Heart left ventricle (tissue), 13 donors: ENCODE results near the gene ZBTB20.

Experiments used
- CTCF ChIP-seq, 12 donors: fragments of 200-600 bp; sonication (generic) in 4 of 12; IDR thresholded peaks; one replicate each; pipeline versions ENCODE4 v1.5.0 to v1.8.0; 2018 to 2022; ENCODE audit warnings: antibody characterized with exemption in 12 of 12, mild to moderate bottlenecking in 5 of 12
- POLR2A ChIP-seq, 2 donors: fragments of 450-650 bp; IDR thresholded peaks; one replicate each; pipeline ENCODE4 v1.6.1; 2017; ENCODE audit warnings: antibody characterized with exemption in 2 of 2, mild to moderate bottlenecking in 2 of 2, moderate library complexity in 2 of 2
- donor health status: ischemic (EF 13 %, LVEDD 7.1; RV severe dilation, severe dysfunction).
- donor health status: DM: no; HTN: yes; CAD: no.
- donor health status: DM: no; HTN: no; CAD: no.
- donor health status: ischemic (EF 25% LVEDD 6.9; RV normal size, moderate dysfunction).
- donor health status: ischemic (EF 25% LVEDD 5.7; RV mildly dilated, moderate dysfunction).
- donor health status: ischemic (EF 35%, LVEDD 5.7; RV mildly dilated, moderate dysfunction).
- donor health status: nonischemic (EF 11% LVEDD 7.7; RV severe dilation, severe dysfunction).
- donor health status: DM: yes; HTN: yes; CAD: no.
- donor health status: PGD.
- donor health status: ischemic (EF 29% LVEDD 5.4; RV normal size, mild dysfunction).
- donor health status: nonischemic (EF 23%, LVEDD 6.1; RV moderate dilation, normal function).

DNA sequence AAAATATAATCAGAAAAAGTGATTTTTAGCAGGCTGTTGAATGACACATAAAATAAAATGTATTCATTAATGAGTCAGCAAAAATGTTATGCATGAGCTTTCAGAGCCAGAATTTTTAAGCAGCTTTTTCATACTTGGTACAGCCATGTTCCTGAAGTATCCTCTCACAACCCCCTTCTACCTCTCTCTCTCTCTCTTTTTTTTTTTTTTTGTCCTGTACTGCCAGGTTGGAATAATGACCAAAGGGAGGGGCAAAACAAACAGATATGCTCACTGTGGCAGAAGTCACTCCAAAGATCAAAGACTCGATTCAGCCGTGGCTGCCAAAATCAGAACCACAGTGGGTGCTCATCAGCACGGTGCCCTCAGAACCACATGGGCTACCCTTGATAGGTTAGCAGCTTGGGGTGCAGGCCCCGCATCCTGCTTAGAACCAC, 383.0 kb downstream of the ZBTB20 start:
- TF ChIP-seq CTCF (IDR thresholded peaks at IDR 0.05) (no peak), POLR2A (IDR thresholded peaks at IDR 0.05) (no peak)
